Breast epithelium (tissue), 3 donors: ENCODE results near the gene ALDOB.

ENCODE experiments used
- POLR2A ChIP-seq: fragments of 450-650 bp; IDR thresholded peaks from one replicate; pipeline ENCODE4 v1.6.1; 2016; ENCODE audit warnings: antibody characterized with exemption, mild to moderate bottlenecking, moderate library complexity
- POLR2AphosphoS5 ChIP-seq, 3 donors: sonication (generic); formaldehyde crosslinking; IDR thresholded peaks; one replicate each; pipeline ENCODE4 v1.6.1; 2017; ENCODE audit warnings: antibody characterized with exemption in 3 of 3
- TF ChIP-seq, protein P1 (sequence below), 3 donors: fragments of 450-650 bp; IDR thresholded peaks; one replicate each; pipeline ENCODE4 v1.5.1; 2016 to 2017; ENCODE audit warnings: antibody characterized with exemption in 3 of 3, mild to moderate bottlenecking in 3 of 3, moderate library complexity in 3 of 3

DNA sequence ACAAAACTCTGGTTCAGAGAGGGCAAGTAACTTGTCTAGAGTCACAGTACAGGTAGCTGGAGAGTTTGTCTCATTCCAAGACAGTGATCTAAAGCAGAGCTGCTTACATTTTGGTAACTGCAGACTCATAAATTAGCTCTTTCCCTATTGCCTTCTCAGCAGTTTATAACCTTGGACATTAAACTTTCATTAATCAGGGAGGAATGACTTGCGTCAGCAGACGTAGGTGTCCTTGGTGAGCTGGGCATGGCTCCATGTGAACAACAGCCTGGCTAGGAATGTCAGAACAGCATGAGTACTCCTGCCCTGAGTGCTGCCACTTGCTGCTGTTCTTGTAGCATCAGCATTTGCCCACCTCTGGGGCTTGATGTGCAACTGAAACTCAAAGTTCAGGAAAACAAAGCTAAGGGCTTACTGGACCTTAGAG, 2.2 kb upstream of the ALDOB start:
- TF ChIP-seq POLR2A (no peak), POLR2AphosphoS5 (IDR thresholded peaks at IDR 0.05) (no peak)
- TF ChIP-seq, protein P1, sequence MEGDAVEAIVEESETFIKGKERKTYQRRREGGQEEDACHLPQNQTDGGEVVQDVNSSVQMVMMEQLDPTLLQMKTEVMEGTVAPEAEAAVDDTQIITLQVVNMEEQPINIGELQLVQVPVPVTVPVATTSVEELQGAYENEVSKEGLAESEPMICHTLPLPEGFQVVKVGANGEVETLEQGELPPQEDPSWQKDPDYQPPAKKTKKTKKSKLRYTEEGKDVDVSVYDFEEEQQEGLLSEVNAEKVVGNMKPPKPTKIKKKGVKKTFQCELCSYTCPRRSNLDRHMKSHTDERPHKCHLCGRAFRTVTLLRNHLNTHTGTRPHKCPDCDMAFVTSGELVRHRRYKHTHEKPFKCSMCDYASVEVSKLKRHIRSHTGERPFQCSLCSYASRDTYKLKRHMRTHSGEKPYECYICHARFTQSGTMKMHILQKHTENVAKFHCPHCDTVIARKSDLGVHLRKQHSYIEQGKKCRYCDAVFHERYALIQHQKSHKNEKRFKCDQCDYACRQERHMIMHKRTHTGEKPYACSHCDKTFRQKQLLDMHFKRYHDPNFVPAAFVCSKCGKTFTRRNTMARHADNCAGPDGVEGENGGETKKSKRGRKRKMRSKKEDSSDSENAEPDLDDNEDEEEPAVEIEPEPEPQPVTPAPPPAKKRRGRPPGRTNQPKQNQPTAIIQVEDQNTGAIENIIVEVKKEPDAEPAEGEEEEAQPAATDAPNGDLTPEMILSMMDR (IDR thresholded peaks at IDR 0.05) = no peak
